HG02943 (cell line): ENCODE data around the gene PTPRZ1.

Experiments
- ATAC-seq: cut with Tn5 transposase; IDR thresholded peaks from one replicate; pipeline ENCODE4 v1.9.1; 2021; ENCODE audit warnings: mild to moderate bottlenecking, low read depth, moderate library complexity; ENCODE audit not compliant: unreplicated experiment

PTPRZ1 gene

DNA sequence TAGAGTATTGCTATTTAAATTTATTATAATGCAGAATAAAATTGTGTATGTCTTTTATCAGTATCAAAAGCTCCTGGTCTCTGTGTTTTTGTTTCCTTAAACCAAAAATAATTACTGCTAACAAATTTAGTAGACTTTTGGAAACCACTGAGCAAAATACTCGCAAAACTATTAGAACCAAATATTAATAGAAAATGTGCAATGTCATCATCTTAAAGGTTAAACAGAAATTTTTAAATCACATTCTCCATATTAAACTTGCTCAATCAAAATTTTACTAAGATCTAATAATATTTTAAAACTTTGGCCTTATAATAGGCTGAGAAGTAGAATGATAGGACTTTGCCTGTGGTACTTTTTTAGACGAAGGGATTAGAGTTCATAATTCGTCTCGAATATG, 222.7 kb downstream of the PTPRZ1 start:
- no peak for ATAC-seq

DNA sequence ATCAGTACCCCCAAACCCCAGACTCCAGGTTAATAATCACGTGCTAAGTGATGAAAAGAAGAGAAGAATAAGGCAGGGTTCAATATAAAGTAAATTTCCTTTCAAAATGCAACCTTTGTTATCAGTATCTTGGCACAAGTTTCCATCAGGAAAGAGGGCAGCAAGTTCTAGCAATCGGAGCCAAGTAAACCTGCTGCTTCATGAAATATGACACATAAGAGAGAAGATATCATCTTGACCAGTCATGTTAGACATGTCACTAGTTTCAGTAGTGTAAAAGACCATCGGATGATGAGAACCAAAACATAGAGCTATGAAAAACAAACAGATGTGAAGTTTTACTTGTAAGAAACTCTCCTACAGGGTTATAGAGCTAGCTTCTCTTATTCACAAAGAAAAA, 227.1 kb downstream of the PTPRZ1 start:
- no peak for ATAC-seq

GRCh38 chr7:122103064-122103463, 230.1 kb downstream of the PTPRZ1 start:
- ATAC-seq = no peak
